Measurements from ENCODE around the gene ZIK1. TPM values are rescaled to one million over a fixed set of nuclear protein-coding genes. Genes with fewer than 3 reads are reported as not detected.

Gene ZIK1
- total RNA-seq, 4 donors from 2014 or later: 2.0 to 12.7 (median 4.3) TPM

DNA sequence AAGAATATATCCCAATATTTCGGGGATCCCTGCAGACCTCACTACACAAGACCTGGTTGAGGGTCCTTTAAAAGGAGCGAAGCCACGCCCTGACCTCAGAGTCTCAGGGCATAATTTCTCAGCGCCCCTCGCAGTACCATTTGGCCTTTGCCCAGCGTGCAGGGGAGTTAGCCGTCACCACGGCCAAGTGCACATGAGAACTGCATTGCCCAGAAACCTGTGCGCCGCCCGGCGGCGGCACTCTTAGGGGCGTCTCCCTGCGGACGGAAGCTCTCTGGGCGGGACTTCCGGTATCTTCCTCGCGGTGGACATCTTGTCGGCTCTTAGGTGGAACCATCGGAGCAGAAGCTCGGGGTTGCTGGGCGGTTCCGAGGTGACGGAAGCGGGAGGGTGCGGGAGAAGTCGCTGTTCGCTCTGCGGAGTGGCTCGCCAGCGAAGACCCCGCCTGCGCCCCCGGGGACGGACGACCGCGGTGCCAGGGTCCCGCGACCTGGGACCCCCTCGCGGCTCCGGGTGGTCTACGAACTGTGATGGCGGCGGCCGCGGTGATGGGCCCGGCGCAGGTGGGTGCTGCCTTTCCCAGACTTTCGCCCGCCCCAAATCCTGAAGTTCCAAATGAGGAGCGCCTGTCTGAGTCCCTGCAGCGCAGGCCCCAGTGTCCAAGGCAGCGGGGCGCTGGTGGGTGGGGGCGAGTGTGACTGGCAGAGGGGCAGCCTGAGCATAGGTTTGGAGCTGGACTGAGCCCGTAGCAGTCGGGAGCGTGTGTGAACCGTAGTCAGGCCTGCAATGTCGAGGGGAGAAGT lies 30.2 kb downstream of the ZIK1 start, which contains the start of gene ZNF134:
ZNF134 (plus strand) TSS at position 302 of the 803 bp plus-strand sequence. CDS start 5,227 bp downstream, outside the sequence.
- peak within 1 kb of the TSS; percentile 97 for H3K4me3 ChIP-seq (ENCODE audit: low read depth, poor library complexity, severe bottlenecking)
- intact Hi-C loops (cut with DNase I; ENCODE audit: low total_unique reads): no loop called here
- peak; percentile 81 to 97 for DNase-seq (ENCODE audit: low spot score in 2 of 2)
- 3% methylated on average over 39 to 56 of the region's 64 CpGs for WGBS, 2 donors
- TF ChIP-seq, protein P1, sequence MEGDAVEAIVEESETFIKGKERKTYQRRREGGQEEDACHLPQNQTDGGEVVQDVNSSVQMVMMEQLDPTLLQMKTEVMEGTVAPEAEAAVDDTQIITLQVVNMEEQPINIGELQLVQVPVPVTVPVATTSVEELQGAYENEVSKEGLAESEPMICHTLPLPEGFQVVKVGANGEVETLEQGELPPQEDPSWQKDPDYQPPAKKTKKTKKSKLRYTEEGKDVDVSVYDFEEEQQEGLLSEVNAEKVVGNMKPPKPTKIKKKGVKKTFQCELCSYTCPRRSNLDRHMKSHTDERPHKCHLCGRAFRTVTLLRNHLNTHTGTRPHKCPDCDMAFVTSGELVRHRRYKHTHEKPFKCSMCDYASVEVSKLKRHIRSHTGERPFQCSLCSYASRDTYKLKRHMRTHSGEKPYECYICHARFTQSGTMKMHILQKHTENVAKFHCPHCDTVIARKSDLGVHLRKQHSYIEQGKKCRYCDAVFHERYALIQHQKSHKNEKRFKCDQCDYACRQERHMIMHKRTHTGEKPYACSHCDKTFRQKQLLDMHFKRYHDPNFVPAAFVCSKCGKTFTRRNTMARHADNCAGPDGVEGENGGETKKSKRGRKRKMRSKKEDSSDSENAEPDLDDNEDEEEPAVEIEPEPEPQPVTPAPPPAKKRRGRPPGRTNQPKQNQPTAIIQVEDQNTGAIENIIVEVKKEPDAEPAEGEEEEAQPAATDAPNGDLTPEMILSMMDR (IDR thresholded peaks at IDR 0.05): no peak
- TF ChIP-seq POLR2A (IDR thresholded peaks at IDR 0.05): no peak

DNA sequence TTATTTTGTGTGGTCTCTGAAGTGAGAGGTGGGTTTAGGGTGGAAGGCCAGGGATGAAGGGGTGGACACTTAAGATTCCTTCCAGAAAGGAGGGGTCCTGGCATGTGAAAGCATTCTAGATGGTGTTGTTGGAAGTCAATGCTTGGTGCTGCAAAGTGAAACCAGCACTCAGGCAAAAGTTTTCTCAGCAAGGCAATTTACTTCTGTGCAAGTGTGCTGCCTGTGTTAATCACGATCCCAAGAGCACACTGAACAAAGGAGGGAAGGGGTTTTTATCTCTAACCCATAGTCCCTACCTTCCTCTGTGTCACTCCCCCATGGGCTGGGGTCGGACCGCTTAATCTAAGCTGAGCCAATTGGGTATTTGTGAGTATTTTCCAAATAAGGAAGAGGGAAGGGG lies 31.4 kb downstream of the ZIK1 start:
- WGBS, 2 donors: 75 to 78% methylated on average over 3 of the region's 3 CpGs
- H3K4me3 ChIP-seq (ENCODE audit: low read depth, poor library complexity, severe bottlenecking): no peak overlapping the region
- DNase-seq (ENCODE audit: low spot score in 2 of 2): no peak
- TF ChIP-seq, protein P1 (IDR thresholded peaks at IDR 0.05): no peak
- no peak for TF ChIP-seq POLR2A (IDR thresholded peaks at IDR 0.05)
- intact Hi-C loops (cut with DNase I; ENCODE audit: low total_unique reads): no loop called here

- H3K4me3 ChIP-seq (ENCODE audit: low read depth, poor library complexity, severe bottlenecking): no peak overlapping the region
- 97 to 99% methylated on average over 10 of the region's 10 CpGs for WGBS, 2 donors
- intact Hi-C loops (cut with DNase I; ENCODE audit: low total_unique reads): no loop called here
- no peak for DNase-seq (ENCODE audit: low spot score in 2 of 2)
- TF ChIP-seq POLR2A (IDR thresholded peaks at IDR 0.05): no peak
- TF ChIP-seq, protein P1 (IDR thresholded peaks at IDR 0.05): no peak
These were observed 36.9 kb downstream of the ZIK1 start for GRCh38 chr19:57620673-57621348.

- no peak for DNase-seq (ENCODE audit: low spot score in 2 of 2)
- intact Hi-C loops (cut with DNase I; ENCODE audit: low total_unique reads): no loop called here
- no peak for TF ChIP-seq POLR2A (IDR thresholded peaks at IDR 0.05)
- TF ChIP-seq, protein P1 (IDR thresholded peaks at IDR 0.05): no peak
- H3K4me3 ChIP-seq (ENCODE audit: low read depth, poor library complexity, severe bottlenecking): no peak overlapping the region
These were observed 39.1 kb downstream of the ZIK1 start for GRCh38 chr19:57623091-57623490.

GRCh38 chr19:57632987-57633831 lies 49.3 kb downstream of the ZIK1 start, which contains the start of gene ZNF211:
Gene ZNF211, plus strand, starts transcription at chr19:57633168. Its CDS starts 179 bp downstream, at chr19:57633347.
- intact Hi-C loops (cut with DNase I; ENCODE audit: low total_unique reads): no loop called here
- peak; percentile 89 to 98 for DNase-seq (ENCODE audit: low spot score in 2 of 2)
- WGBS, 2 donors: 1 to 2% methylated on average over 29 to 32 of the region's 59 CpGs
- TF ChIP-seq, protein P1 (IDR thresholded peaks at IDR 0.05): no peak
- TF ChIP-seq POLR2A (IDR thresholded peaks at IDR 0.05): no peak
- H3K4me3 ChIP-seq (ENCODE audit: low read depth, poor library complexity, severe bottlenecking): peak within 1 kb of the TSS; percentile 81
